ENCODE results near the gene BAZ2B.

Gene BAZ2B

DNA sequence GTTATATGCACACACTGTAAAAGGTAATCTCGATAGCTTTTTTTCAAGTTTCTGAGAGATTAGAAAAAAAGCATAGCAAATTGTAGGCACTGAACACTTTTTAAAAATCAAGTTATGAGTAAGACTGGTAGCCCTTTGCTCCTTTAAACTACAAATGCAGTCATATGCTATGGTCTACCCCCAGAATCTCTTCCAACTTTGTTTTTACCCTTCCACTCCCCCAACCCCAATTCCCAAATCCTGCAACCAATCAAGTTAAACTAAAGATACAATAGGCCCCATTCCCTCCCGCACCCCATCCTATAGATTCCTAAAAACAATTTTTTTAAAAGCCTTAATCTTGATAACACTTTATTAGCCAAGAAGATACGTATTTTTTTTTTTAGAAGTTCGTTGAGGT lies 752 bp upstream of the BAZ2B start:
- no peak for DNase-seq (ENCODE audit: low spot score)

DNA sequence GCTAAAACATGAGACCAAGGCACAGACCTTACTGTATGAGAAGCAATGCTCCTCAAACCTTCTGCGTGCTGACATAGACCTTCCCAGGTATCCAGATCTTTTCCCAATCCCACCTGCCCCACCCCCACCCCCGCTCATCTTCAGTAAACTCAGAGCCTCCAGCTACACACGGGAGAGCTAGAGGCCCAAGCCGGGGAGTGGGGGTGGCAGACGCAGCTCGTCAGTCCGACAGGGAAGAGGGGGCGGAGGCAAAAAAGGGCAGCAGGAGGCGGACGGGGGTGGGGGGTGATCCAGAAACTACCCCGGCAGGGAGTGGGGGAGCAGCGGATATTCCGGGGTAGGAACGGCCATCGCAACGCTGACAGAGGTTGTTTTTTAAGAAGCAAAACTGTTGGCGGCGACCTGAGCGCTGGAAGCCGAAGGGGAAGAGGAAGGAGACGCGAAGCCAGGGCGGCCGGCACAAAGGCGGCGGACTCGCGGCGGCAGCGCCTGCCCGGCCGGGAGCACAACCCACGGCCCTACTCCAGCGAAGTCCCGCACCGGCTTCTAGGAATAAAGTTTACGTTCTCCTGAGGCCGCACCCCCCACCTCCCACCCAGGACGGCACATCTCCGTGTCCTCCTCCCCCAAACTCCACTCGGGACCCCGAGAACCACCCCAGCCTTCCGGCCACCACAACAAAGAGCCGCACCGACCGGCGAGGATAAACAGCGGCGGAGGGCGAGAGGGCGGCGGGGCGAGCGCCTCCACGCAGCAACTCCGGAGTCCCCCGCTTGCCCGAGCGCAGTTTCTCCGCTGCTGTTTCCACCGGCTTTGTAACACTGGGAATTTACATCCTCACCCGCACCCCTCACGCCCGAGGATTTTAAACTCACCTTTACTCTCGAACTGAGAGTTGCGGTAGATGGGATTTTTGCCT lies 722 bp downstream of the BAZ2B start:
- DNase-seq (ENCODE audit: low spot score) = peak; percentile 56

GRCh38 chr2:159614534-159615366 lies 1.6 kb downstream of the BAZ2B start:
- peak; percentile 8 for DNase-seq (ENCODE audit: low spot score)

DNA sequence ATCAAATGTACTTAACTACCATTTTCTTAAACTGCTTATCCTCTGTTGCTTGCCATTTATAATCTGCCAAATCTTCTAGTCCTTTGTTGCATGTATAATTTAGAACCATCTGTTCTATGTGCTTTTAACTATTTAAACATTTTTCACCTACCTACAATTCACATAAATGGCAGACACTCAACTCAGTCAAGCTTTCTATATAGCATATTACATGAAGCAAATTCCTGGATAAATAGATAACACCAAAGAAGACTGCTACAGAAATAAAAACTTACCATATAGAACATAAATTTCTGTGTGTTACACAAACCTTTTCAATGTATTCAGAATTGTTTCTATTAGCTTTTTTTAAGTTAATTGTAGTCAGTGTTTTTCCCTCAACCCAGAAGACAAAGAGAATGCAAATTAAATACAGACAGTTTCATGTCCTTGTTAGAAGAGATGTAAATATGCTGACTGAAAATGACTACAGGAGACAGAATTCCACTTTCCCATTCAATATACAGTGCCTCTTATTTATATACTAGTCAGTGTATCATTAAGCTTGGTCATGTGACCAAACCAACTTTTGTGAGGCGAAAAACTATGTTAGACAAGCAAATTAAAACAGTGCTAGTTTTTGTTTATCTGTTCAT lies 2.6 kb downstream of the BAZ2B start:
- no peak for DNase-seq (ENCODE audit: low spot score)

DNA sequence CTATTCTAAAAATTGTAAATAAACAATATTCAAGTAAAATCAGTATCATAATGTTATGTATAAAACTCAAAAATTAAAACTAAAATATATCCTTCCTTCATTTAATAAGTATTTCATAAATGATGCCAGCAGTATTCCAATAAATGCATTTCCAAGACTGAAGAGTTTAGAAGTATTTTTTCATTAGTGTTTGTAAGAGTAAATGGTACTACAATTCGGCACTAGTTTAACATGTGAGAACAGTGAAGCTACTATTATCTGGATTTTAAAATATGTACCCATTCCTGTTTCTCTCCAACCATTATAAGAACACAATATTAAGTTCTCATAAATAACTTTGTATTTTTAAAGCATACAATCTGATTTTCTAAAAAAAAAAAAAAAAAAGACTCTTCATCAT lies 3.3 kb downstream of the BAZ2B start:
- DNase-seq (ENCODE audit: low spot score) = no peak

GRCh38 chr2:159612255-159612901 lies 4.0 kb downstream of the BAZ2B start:
- DNase-seq (ENCODE audit: low spot score) = no peak

GRCh38 chr2:159609811-159610549 lies 6.4 kb downstream of the BAZ2B start:
- DNase-seq (ENCODE audit: low spot score) = no peak

DNA sequence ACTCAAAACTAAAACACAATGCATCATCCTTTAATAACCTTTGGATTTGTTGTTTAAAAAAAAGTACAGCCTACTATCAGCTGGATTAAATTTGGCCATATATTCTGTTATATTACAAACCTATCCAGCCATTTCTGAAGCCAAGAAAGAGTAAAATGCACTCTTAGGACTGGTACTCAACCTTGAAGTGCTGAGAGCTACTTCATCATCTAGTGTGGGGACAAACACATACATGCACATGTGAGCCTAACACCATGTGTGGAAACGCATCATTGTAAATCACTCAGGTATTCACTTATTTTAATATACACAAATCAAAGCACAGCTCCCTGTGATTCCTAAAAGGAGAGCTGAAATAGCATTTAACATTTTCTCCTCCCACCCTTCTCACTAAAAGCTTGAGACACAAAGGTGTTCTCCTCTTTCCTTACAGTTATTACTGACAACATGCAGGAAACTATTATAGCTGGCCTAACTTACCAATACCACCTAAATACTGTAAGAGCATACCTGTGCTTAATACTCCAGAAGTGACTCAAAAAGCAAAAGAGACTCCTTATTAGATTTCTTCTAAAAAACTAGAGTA lies 7.5 kb downstream of the BAZ2B start:
- DNase-seq (ENCODE audit: low spot score) = no peak

- no peak for DNase-seq (ENCODE audit: low spot score)
Measured at GRCh38 chr2:159608108-159608507, 8.2 kb downstream of the BAZ2B start.

DNA sequence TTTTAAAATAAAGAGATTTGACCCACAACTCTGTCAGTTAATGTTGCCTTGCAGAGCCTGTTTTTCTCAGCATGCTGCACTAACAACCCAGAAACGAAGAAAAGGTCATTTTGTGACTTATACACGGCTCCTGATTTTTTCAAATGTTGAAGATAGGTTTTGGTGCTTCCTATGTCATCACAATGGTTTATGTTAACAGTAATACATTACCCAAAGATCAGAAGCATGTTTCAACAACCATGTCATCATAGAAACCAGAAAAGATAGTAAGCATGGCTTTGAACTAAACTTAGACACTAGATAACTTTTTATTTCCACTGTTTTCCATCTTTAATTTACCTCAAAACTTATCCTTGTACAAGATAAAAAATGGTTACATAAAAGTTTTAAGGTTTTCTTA lies 10.1 kb downstream of the BAZ2B start:
- no peak for DNase-seq (ENCODE audit: low spot score)

GRCh38 chr2:159605441-159606178 lies 10.7 kb downstream of the BAZ2B start:
- DNase-seq (ENCODE audit: low spot score) = no peak

GRCh38 chr2:159604159-159604558 lies 12.2 kb downstream of the BAZ2B start:
- no peak for DNase-seq (ENCODE audit: low spot score)

- no peak for DNase-seq (ENCODE audit: low spot score)
Measured at GRCh38 chr2:159600752-159601151, 15.6 kb downstream of the BAZ2B start.

DNA sequence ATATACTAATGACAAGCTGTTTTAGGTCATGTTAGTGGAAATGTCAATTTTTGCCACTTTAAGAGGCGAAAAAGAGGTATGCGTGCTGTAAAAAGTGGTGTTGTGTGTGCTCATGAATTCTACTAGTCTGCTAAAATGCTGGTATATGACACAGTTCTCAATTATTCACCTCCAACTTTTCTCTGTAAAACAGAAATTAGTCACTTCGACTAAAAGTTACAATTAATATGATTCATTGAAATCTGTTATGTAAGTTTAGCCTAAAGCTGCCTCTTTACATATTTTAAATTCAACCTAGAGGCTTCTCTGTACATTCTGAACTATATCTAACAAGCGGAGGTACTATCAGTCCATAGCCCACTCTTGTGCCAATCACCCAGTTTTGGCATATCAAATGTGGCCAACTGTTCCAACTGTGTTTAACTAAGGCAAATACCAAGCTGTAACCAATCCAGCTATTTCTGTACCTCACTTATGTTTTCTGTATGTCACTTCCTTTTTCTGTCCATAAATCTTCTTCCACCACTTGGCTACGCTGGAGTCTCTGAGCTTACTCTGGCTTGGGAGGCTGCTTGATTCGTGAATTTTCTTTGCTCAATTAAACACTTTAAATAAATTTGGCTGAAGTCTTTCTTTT lies 20.8 kb downstream of the BAZ2B start:
- no peak for DNase-seq (ENCODE audit: low spot score)

DNA sequence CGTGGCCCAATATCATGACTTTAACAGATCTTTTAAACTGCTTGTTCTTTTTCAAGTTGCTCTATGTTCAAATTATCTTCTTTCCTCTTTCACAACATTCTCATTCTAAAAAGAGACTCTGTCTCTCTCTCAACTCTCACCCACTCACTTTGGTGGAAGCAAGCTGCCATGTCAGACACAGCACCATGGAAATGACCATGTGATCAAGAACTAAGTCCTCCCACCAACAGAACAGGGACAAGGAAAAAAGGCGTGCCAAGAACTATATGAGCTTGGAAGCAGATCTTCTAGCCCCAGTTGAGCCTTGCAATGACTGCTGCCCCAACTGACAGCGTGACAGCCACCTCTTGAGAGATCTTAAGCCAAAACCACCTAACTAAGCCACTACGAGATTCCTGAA lies 23.9 kb downstream of the BAZ2B start:
- DNase-seq (ENCODE audit: low spot score) = no peak

DNA sequence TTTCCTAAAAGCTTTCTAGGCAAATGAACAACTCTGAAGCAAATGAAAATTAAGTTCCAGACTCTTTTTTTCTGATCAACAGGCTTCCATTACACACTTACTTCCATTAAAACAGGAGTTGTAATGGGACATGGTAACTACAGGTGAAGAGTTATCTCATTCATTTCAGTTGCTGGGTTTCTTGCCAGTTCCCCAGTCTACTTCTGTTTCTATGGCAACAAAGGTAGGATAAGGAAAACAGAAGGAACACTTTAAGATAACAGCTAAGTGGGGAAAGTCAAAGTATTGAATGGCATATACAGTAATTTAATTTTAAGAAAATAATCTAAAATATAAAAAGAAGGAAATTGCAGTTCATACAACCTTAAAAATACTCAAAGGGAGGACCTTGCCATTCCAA lies 25.1 kb downstream of the BAZ2B start:
- no peak for DNase-seq (ENCODE audit: low spot score)

DNA sequence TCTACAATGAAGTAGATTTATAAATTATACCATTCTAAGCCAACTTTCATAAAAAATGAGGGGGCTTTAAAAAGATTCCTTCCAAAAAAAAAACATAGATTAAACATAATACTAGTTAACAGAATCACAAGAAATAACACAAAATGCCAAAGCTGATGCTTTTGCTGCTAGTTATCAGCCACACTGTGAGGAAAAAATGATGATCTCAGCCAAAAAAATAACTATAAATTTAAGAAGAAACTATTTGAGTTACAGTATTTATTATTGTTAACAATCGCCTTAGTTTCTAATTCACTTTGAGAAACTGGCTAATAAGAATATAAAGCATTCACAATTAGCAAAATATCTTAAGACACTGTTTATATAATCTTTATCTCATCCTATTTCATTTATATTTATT lies 27.1 kb downstream of the BAZ2B start:
- no peak for DNase-seq (ENCODE audit: low spot score)

GRCh38 chr2:159586034-159586433 lies 30.3 kb downstream of the BAZ2B start:
- no peak for DNase-seq (ENCODE audit: low spot score)

DNA sequence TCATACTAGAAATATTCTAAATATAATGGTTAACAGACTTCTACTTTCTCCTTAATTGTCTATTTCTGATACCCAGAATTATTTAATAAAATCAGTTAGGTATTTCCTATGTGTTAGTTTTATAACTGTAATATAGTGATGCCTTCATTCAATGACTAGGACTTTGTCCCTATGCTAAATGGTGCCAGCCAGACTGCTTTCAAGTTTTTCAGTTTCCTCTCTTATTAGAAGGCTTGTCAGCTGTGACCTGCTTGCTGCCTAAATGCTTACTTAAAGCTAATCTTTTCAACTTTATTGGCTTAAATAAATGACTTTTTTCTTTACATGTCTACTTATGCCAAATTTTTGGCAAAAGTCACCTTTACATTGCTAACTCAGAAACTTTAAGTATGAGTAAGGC lies 30.7 kb downstream of the BAZ2B start:
- no peak for DNase-seq (ENCODE audit: low spot score)

- DNase-seq (ENCODE audit: low spot score) = no peak
Measured at GRCh38 chr2:159584796-159585195, 31.6 kb downstream of the BAZ2B start.

Measured in germinal center (tissue), 1 donor.